GM18505 (cell line): Measurements from ENCODE around the gene SNORC.

Experiments
- ATAC-seq: cut with Tn5 transposase; IDR thresholded peaks from one replicate; pipeline ENCODE4 v1.9.1; 2021; ENCODE audit not compliant: unreplicated experiment
- POLR2A ChIP-seq: IDR thresholded peaks from 4 replicates; pipeline ENCODE4 v1.6.1; 2011; ENCODE audit warnings: borderline replicate concordance; ENCODE audit not compliant: insufficient read depth, insufficient read length; ENCODE audit errors: extremely low read depth

Gene SNORC

DNA sequence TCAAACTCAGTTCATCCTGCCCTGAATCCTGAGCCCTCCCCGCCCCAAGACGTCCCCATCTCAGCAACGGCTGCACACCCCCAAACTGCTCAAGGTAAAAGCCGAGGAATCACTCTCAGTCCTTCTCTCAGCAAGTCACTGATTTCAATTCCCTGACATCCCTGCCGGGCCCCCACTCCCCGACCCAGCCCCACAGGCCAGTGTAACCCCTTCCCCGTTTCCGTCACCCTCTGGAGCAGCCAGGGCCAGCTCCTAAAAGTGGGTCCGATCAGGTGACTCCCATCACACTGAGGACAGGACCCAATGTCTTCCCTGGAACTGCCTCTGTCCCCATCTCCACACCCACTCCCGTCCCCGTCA is 20.5 kb downstream of the SNORC start:
- no peak for ATAC-seq
- TF ChIP-seq POLR2A = no peak

DNA sequence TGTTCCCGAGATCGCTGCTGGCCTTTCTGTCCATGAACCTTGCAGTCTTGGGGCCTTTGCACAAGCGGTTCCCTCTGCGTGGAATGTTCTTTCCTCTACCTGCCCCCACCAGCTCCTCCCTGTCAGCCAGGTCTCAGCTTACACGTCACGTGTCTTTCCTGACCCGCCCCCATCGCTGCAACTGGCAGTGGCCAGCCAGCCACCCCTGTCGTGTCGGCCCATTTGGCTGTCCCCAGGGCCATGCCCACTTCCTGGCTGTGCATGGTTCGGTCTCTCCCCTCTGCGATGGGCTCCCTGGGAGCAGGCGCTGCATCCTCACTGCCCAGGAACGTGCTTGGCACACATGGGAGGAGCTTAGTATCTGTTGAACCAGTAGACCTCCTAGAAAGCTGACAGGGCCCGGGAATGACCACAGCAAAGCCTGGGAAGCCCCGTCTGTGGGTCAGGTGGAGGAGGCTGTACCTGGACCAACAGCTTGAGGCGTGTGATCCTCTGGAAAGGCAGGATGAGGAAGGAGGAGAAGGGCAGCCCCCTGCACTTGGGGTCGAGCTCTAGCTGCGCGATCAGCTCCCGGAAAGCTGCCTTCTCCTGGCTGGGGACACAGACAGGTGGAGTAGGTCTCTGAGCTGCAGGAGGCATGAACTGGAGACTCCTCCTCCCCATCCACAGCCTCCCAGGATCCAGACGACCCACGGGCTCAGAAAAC is 21.0 kb downstream of the SNORC start:
- TF ChIP-seq POLR2A = no peak
- ATAC-seq = no peak

GRCh38 chr2:232891621-232892071 is 21.6 kb downstream of the SNORC start:
- no peak for TF ChIP-seq POLR2A
- no peak for ATAC-seq

- no peak for TF ChIP-seq POLR2A
- ATAC-seq = no peak
Measured at GRCh38 chr2:232892221-232892620, 22.2 kb downstream of the SNORC start.

GRCh38 chr2:232892843-232893242 is 22.8 kb downstream of the SNORC start:
- TF ChIP-seq POLR2A = no peak
- ATAC-seq = no peak

- no peak for TF ChIP-seq POLR2A
- no peak for ATAC-seq
Measured at GRCh38 chr2:232893834-232894233, 23.8 kb downstream of the SNORC start.

DNA sequence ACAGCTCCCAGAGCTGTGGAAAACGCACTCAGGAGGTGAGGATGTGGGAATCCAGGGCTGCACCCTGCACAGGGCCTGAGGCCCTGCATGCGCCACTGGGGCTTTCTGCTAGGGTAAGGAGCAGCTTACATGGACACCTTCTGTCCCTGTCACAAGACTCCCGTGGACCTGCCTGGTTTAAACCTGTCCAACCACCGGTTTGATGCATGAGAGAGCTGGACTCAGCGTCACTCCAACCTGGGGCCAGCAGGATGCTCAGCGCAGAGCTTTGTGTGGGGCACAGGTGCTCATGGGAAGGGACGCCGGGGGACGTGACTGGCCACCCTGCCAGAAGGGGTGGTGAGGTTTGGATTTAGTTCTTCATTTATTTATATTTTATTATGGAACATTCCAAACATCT is 24.2 kb downstream of the SNORC start:
- no peak for TF ChIP-seq POLR2A
- no peak for ATAC-seq

GRCh38 chr2:232894746-232895145 is 24.7 kb downstream of the SNORC start:
- TF ChIP-seq POLR2A = no peak
- no peak for ATAC-seq

DNA sequence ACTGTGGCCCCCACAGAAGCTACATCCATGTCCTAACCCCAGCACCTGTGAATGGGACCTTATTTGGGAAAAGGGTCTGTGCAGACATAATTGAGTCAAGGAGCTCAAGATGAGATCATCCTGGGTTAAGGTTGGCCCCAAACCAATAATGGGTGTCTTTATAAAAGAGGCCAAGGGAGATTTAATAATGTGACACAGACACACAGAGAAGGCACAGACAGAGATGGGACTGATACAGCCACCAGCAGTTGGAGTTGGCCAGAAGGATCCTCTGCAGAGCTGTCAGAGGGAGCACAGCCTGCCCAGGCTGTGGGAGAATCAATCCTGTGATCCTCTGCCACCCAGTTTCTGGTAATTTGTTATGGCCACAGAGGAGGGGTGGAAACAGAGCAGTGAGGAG is 26.0 kb downstream of the SNORC start:
- no peak for TF ChIP-seq POLR2A
- no peak for ATAC-seq

DNA sequence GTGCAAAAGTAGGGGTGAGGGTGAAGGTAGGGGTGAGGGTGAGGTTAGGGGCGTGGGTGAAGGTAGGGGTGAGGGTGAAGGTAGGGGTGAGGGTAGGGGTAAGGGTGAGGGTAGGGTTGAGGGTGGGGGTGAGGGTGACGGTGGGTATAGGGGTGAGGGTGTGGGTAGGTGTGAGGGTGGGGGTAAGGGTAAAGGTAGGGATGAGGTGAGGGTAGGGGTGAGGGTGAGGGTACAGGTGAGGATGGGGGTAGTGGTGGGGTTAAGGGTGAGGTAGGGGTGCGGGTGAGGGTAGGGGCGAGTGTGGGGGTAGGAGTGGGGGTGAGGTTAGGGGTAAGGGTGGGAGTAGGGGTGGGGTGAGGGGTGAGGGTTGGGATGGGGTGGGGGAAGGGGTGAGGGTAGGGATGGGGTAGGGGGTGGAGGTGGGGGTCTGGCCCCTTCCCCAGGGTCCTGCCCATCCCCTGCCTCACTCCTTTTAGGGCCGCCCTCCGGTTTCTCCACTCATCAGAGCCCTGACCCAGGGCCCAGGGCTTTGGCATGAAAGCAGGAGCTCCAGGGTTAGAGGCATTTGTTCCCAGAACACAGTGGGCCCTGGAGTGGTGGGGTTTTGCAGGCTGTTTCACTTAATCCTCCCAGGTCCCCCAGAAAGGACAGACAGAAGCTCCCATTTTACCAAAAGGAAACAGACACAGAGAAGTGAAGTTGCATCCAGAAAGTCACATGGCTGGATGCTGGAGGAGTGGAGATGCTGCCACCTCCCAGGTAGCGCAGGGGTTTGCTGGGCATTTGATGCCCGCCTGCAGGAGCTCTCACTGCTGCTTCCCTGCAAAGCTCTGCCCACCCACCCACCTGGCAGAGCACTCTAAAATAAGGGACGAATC is 26.9 kb downstream of the SNORC start:
- no peak for ATAC-seq
- TF ChIP-seq POLR2A = no peak

GRCh38 chr2:232897598-232898408 is 27.7 kb downstream of the SNORC start:
- ATAC-seq = no peak
- no peak for TF ChIP-seq POLR2A

- no peak for TF ChIP-seq POLR2A
- ATAC-seq = no peak
Measured at GRCh38 chr2:232898592-232899543, 28.8 kb downstream of the SNORC start.
